Activated T-cell treated with anti-CD3 and anti-CD28 coated beads for 1 hour (primary cell): ENCODE data around the gene PHC3.
"Not testable (repeated sequence)": the region's sequence is repeated elsewhere in the genome, so short reads cannot be mapped to it uniquely, and the experiment has no call there.

Experiments used
- DNase-seq: peaks from one replicate; pipeline ENCODE4 v3.0.0-alpha.2; 2020; ENCODE audit warnings: low read depth

PHC3 gene

GRCh38 chr3:170195759-170196158 lies 14.2 kb upstream of the PHC3 start:
- DNase-seq: not testable (repeated sequence)

- no peak for DNase-seq
Measured at GRCh38 chr3:170189398-170190256, 8.1 kb upstream of the PHC3 start.

- DNase-seq: no peak
Measured at GRCh38 chr3:170180079-170180907, 1.2 kb downstream of the PHC3 start.

GRCh38 chr3:170179432-170179831 lies 2.1 kb downstream of the PHC3 start:
- DNase-seq: no peak

DNA sequence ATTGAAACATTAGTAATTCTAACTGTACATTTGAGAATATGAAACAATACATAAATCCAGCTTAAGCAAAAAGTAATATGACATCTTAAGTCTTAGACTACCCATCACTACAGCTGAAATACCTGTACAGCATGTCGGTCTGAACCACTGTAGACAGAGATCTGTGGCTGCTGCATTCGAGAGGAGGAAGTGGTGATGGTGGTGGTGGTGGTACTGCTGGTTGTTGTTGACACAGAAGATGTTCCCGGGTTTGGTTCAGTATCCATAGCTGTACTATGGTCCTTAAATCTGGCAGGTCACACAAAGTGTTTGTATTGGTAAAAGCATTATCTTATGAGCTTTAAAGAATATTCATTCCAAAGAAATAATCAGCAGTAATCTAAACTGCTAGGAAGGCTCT lies 2.9 kb downstream of the PHC3 start:
- peak; percentile 27 for DNase-seq

DNA sequence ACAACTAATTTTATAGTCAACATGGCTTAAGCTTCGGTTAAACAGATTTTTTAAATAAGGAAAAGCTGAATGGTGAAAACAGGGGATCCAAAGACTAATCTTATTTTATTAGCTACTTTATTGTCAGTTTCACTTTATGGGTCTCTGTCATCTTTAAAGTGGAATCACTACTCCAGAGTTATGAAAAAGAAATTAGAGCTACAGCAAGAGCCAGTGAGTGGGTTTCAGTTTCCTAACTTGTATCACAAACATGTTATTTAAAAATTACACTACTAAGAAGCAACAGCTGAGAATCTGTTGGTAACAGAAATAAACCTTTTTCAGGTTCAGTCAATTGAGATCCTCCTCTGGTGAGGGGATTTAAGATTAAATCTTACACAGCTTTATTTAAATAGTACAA lies 10.0 kb downstream of the PHC3 start:
- no peak for DNase-seq

- no peak for DNase-seq
Measured at GRCh38 chr3:170164717-170165116, 16.8 kb downstream of the PHC3 start.

DNA sequence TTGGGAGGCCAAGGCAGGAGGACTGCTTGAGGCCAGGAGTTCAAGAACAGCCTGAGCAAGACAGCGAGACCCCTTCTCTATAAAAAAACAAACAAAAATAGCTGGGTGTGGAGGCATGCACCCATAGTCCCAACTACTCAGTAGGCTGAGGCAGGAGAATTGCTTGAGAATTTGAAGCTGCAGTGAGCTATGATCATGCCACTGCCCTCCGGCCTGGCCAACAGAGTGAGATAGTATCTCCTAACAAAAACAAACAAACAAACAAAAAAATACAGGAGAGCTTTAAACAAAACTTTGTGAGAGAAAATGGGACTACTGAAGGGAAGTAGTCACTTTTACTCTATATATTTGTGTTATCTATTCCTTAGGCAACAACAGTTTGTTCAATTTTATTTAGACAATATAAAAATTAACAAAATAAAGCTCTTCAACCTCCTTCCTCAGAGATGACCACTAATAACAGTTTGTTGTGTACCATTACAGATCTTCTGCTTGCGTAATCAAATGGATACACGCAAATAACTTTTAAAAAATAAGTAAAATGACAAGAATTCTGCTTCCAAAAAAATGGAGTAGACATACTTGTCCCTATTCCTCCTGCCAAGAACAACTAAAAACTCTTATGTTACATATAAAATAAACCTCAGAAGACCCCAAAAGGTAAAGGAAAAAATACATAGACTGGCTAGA lies 17.4 kb downstream of the PHC3 start:
- DNase-seq: no peak

- no peak for DNase-seq
Measured at GRCh38 chr3:170162630-170163029, 18.9 kb downstream of the PHC3 start.

DNA sequence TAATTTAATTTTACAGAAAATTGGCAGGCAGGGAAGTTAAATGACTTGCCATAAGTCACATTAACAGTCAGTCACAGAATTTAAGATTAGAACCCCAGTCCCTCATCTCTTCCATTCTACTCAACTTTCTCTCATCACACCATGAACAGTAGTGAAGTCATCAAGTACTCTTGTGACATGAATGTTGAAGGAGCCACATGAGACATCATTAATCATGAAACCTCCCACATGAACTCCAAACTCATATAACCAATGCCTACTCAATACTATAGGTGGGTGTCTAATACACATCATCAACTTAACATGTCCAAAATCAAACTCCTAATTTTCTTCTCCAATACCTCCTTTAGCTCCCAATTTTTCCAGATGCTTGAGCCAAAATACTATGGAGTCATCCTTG lies 19.5 kb downstream of the PHC3 start:
- no peak for DNase-seq

GRCh38 chr3:170159933-170160332 lies 21.6 kb downstream of the PHC3 start:
- no peak for DNase-seq

- no peak for DNase-seq
Measured at GRCh38 chr3:170159459-170159858, 22.1 kb downstream of the PHC3 start.

DNA sequence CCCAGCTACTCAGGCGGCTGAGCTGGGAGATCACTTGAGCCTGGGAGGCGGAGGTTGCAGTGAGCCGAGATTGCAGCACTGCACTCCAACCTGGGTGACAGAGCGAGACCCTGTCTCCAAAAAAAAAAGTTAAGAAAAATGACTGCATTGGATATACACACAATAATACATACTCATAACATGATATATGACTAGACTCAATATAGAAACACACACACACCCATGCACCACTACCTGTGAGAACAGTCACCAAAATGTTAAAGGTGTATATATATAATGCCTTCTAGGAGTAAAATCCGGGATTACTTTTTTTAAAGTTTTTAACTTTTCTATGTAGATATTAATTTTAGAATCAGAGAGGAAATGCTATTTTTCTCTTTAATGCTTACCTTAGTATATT lies 25.9 kb downstream of the PHC3 start:
- DNase-seq: no peak

GRCh38 chr3:170154569-170155143 lies 26.9 kb downstream of the PHC3 start:
- no peak for DNase-seq

DNA sequence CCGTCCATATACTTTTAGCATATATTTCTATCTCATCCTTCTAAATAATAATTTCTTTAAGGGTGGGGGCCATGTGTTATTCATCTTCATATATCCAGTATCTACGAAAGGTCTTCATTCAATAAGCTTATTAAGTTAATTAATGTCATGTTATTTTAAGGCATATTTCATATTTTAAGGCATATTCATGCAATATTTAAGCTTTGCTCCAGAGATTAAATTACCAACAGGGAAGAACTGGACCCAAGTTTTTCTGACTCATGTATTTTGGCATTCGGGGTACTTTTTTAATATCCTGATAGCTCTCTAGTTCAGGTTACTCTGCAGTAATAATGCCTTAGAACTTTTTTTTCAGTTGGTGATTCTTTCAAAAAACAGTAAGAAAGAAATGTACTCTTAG lies 27.4 kb downstream of the PHC3 start:
- no peak for DNase-seq

- DNase-seq: no peak
Measured at GRCh38 chr3:170151536-170151935, 30.0 kb downstream of the PHC3 start.

DNA sequence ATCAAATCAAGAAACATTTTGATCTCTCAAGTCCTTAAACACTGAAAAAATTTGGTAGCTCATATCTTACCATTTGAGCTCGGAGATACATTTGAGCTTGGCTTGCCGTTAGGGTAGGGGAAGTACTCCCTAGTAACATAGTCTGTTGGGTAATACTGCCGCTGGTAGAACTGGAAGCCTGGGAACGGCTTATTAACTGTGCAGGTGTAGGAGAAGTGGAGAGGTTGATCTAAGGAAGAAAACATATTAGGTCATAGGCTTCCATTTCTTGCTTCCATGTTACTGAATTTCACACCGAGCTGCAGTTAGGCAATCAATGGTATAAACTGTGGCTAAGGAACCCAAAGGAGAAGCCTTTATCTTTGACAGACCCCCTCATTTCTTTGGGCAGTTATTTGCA lies 32.5 kb downstream of the PHC3 start:
- DNase-seq: no peak

GRCh38 chr3:170145278-170145677 lies 36.3 kb downstream of the PHC3 start:
- no peak for DNase-seq

DNA sequence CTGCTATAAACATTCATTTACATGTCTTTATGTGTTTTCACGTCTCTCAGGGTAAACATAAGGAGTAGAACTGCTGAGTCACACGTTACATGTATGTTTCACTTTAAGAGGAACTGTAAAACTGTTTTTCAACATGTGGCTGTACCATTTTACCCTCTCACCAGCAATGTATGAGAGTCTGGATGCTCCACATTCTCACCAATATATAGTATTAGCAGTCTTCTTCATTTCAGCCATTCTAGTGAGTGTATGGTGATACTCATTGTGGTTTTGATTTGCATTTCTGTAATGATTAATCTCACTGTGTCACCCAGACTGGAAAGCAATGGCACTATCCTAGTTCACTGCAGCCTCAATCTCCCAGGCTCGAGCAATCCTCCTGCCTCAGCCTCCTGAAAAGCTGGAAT lies 37.1 kb downstream of the PHC3 start:
- DNase-seq: no peak

DNA sequence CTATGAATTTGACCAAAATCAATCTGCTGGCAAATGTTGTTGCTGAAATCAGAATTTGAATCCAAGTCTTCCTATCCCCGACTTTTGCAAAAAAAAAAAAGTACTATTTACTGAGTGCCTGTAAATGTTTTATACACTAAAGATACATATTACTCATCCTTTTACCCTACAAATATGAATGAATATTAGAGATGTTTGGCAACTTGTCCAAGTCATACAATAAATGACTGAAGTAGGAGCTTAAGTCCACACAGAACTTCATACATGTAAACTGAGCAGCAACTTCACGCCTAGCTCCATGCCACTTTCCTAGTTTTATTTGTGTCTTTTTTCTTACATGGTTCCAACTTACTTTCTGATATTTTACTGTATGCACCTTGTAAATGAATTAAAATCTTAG lies 39.2 kb downstream of the PHC3 start:
- DNase-seq: no peak

- no peak for DNase-seq
Measured at GRCh38 chr3:170137986-170138385, 43.5 kb downstream of the PHC3 start.

- no peak for DNase-seq
Measured at GRCh38 chr3:170132335-170132734, 49.2 kb downstream of the PHC3 start.
